HL-60 (cell line): Measurements from ENCODE around the gene DHX32.

ENCODE experiments used
- DNase-seq, 2 experiments: peaks; one replicate each; pipeline ENCODE4 v3.0.0-alpha.2; 2010 to 2020; ENCODE audit warnings: low read depth in 1 of 2, low spot score in 1 of 2
- H3K27ac ChIP-seq: fragments of 250-450 bp; sonication (Bioruptor Pico); replicated peaks from 2 replicates; pipeline ENCODE4 v1.5.1; 2020; ENCODE audit warnings: mild to moderate bottlenecking, moderate library complexity
- H3K27me3 ChIP-seq: fragments of 250-450 bp; sonication (Bioruptor Pico); 2 replicates; pipeline ENCODE4 v1.5.1; 2021; ENCODE audit warnings: mild to moderate bottlenecking, moderate library complexity; ENCODE audit not compliant: insufficient read depth, poor library complexity, severe bottlenecking
- H3K4me3 ChIP-seq: replicated peaks from 2 replicates; pipeline ENCODE4 v1.5.1; 2011; ENCODE audit warnings: mild to moderate bottlenecking, control low read depth, low read length; ENCODE audit not compliant: insufficient read depth
- GABPA ChIP-seq: IDR thresholded peaks from 2 replicates; pipeline ENCODE4 v1.6.1; 2012; ENCODE audit warnings: low read depth
- POLR2AphosphoS5 ChIP-seq: IDR thresholded peaks from 2 replicates; pipeline ENCODE4 v1.6.1; 2012; ENCODE audit warnings: low read depth
- SPI1 ChIP-seq: IDR thresholded peaks from 2 replicates; pipeline ENCODE4 v1.6.1; 2012; ENCODE audit warnings: low read depth, mild to moderate bottlenecking, borderline replicate concordance
- microRNA-seq: library from miRNA; unstranded; fragments of <30 nt; microRNA quantifications from one replicate; pipeline ENCODE4, GENCODE V29; 2018
- TF ChIP-seq, protein P1 (sequence below): IDR thresholded peaks from 2 replicates; pipeline ENCODE4 v1.6.1; 2012; ENCODE audit warnings: low read depth; ENCODE audit not compliant: insufficient replicate concordance
- TF ChIP-seq, protein P2 (sequence below): IDR thresholded peaks from one replicate; pipeline ENCODE4 v1.5.1; 2011; ENCODE audit warnings: low read length, control low read depth, inconsistent platforms; ENCODE audit not compliant: insufficient read depth

The DHX32 gene

DNA sequence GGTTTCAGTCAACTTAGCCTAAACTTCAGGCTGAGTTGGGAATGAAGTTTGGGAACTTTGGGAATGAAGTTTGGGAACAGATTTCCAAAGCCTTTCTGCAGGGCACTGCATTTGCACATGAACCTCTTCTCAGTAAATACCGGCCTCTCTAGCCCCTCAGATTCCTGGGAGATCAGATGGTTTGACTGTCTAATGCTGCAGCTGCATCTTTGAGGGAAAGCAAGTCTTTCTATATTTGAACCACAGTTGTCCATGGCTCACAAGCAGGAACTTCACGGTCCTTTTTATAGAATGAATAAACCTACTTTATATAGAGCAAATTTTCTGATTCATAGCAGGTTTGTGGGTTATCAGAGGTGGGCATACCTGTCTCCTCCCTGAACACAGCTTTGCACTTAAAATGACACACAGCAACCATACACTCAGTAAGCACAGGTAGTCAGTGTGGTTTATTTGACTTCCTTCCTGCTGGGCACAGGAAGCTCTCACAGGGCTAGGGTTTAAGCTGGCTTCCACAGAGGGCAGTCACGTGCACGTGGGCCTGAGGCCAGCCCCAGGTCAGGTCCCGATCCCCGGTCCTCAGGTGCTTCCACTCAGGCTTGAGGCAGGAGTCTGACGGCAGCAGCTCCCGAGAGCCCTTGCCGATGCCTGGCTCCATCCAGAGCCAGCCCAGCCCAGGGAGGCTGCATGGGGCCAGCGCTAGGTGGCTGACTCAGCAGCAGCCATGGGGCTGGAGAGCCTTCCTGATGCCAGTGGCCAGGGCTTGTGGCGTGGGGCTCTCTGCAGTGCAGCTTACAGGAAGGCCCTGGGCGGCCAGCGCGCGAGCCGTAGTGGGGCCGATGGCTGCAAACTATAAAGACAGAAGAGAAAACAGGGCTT, 92.7 kb downstream of the DHX32 start:
- TF ChIP-seq POLR2AphosphoS5: no peak
- no peak for TF ChIP-seq GABPA
- TF ChIP-seq SPI1: no peak
- TF ChIP-seq, protein P1, sequence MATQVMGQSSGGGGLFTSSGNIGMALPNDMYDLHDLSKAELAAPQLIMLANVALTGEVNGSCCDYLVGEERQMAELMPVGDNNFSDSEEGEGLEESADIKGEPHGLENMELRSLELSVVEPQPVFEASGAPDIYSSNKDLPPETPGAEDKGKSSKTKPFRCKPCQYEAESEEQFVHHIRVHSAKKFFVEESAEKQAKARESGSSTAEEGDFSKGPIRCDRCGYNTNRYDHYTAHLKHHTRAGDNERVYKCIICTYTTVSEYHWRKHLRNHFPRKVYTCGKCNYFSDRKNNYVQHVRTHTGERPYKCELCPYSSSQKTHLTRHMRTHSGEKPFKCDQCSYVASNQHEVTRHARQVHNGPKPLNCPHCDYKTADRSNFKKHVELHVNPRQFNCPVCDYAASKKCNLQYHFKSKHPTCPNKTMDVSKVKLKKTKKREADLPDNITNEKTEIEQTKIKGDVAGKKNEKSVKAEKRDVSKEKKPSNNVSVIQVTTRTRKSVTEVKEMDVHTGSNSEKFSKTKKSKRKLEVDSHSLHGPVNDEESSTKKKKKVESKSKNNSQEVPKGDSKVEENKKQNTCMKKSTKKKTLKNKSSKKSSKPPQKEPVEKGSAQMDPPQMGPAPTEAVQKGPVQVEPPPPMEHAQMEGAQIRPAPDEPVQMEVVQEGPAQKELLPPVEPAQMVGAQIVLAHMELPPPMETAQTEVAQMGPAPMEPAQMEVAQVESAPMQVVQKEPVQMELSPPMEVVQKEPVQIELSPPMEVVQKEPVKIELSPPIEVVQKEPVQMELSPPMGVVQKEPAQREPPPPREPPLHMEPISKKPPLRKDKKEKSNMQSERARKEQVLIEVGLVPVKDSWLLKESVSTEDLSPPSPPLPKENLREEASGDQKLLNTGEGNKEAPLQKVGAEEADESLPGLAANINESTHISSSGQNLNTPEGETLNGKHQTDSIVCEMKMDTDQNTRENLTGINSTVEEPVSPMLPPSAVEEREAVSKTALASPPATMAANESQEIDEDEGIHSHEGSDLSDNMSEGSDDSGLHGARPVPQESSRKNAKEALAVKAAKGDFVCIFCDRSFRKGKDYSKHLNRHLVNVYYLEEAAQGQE: no peak
- TF ChIP-seq, protein P2, sequence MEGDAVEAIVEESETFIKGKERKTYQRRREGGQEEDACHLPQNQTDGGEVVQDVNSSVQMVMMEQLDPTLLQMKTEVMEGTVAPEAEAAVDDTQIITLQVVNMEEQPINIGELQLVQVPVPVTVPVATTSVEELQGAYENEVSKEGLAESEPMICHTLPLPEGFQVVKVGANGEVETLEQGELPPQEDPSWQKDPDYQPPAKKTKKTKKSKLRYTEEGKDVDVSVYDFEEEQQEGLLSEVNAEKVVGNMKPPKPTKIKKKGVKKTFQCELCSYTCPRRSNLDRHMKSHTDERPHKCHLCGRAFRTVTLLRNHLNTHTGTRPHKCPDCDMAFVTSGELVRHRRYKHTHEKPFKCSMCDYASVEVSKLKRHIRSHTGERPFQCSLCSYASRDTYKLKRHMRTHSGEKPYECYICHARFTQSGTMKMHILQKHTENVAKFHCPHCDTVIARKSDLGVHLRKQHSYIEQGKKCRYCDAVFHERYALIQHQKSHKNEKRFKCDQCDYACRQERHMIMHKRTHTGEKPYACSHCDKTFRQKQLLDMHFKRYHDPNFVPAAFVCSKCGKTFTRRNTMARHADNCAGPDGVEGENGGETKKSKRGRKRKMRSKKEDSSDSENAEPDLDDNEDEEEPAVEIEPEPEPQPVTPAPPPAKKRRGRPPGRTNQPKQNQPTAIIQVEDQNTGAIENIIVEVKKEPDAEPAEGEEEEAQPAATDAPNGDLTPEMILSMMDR: no peak
- DNase-seq: no peak
- Histone ChIP-seq H3K27me3 (no peaks in the 10 kb centered on the region), H3K4me3 (no peak overlapping the region), H3K27ac (no peak overlapping the region)

Small RNA genes within 50 kb of the gene (microRNA-seq; reads per million reads assigned to microRNA genes)
- 12.7 reads per million, percentile 37 among the genes with 10 or more reads in this experiment for gene MIR4484
